ENCODE results near the gene OR2AJ1.
"Not testable (repeated sequence)": the region's sequence is repeated elsewhere in the genome, so short reads cannot be mapped to it uniquely, and the experiment has no call there.

- TF ChIP-seq EZH2 (IDR thresholded peaks at IDR 0.05), result not testable (repeated sequence)
- TF ChIP-seq CTCF (IDR thresholded peaks at IDR 0.05), result peak; percentile 59
These were observed 12.5 kb downstream of the OR2AJ1 start for GRCh38 chr1:247936965-247937734.
